Activated CD4-positive, alpha-beta T cell treated with anti-CD3 and anti-CD28 coated beads, Interleukin-2, amount 50 U/mL, for 4 hours (primary cell): ENCODE data around the gene KATNA1.

Experiments used
- DNase-seq, 2 experiments: peaks; one replicate each; pipeline ENCODE4 v3.0.0-alpha.2; 2020

The KATNA1 gene

DNA sequence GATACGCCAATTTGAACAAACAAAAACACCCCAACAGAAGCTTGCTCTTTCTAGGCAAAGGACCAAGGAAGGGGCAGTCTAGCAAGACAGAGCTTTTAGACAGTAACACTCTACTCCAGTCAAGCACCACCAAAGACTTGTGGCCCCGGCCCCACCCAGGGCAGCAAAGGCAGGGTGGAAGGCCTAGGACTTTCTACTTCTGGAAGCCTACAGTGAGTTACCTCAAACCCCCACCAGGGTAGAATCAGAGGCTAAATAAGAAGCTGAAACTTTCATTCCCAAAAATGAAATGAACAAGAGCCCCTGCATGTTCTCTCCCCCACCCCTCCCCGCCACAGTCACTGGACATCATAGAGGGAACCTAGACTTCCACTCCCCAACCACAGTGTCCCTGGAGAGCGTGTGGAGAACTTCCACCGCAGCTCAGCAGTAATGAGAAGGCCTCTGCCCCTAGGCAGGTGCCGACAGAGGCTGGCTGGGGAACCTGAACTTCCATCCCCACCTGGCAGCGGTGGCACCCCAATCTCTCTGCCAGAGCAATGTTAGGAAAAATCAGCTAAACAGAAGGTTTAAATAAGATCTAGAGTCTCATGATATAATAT is 40.0 kb downstream of the KATNA1 start:
- DNase-seq = no peak

- DNase-seq = no peak
Observed at GRCh38 chr6:149600508-149600907, 48.0 kb downstream of the KATNA1 start.

GRCh38 chr6:149593408-149593807 is 55.1 kb downstream of the KATNA1 start:
- no peak for DNase-seq

- DNase-seq = no peak
Observed at GRCh38 chr6:149592983-149593382, 55.5 kb downstream of the KATNA1 start.

DNA sequence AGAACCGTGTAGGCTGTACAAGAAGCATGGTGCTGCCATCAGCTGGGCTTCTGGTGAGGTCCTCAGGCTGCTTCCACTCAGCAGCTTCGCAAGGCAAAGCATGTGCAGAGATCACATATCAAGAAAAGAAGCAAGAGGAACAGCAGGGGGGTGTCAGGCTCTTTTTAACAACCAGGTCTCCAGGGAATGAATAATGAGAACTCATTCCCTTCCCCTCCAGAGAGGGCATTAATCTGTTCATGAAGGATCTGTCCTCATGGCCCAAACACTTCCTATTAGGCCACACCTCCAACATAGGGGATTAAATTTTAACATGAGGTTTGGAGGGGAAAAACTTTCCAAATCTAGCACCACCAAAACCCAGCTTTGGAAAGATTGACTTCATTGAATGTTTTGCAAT is 62.4 kb downstream of the KATNA1 start:
- no peak for DNase-seq

GRCh38 chr6:149581349-149581748 is 67.2 kb downstream of the KATNA1 start:
- DNase-seq = no peak

GRCh38 chr6:149580880-149581279 is 67.6 kb downstream of the KATNA1 start:
- no peak for DNase-seq

- DNase-seq = no peak
Observed at GRCh38 chr6:149567945-149568585, 80.4 kb downstream of the KATNA1 start.

DNA sequence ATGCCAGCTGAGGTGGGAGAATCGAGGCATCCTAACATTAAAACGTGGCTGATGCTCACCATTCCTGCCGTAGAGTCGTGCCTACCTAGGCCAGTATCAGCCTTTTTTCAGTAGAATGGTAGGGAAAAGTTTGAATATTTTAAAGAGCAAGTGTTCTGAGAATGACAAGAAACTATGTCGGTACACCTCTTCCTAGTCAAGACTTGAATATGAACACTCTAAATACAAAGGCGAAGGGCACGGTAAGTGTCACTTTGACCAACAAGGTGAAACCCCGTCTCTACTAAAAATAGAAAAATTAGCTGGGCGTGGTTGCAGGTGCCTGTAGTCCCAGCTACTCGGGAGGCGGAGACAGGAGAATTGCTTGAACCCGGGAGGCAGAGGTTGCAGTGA is 81.3 kb downstream of the KATNA1 start:
- DNase-seq = no peak

DNA sequence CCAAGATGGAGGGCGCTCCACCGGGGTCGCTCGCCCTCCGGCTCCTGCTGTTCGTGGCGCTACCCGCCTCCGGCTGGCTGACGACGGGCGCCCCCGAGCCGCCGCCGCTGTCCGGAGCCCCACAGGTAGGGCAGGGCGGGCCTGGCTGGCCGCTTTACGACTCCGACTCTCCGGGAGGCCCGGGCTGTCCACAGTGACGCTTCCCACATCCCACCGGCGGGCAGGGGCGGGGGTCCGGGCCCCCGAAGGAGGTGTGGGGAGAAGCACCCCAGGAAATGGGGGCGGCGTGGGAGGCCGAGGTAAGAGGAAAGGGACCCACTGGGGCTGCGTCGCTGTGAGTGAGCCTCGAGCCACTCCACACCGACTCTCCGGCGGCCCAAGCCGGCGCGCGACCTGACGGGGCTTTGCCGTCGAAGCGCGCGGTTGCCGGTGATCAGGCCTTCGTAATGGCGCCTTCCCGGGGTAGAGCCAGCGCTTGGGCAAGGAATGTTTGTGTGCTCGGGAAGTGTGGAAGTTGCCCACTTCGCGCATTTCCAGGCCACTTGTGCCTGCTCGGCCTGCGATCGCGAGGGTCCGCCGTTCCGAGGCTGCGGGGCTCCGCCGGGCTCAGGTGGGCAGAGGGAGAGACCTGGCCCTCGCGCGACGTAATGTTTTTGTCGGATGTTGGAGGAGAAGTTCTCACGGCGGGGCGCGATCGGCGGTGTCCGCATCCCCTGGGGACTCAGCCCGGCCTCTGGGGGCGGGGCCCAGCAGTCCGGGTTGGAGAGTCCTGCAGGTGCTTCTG is 81.9 kb downstream of the KATNA1 start:
- peak; percentile 55 to 62 for DNase-seq

DNA sequence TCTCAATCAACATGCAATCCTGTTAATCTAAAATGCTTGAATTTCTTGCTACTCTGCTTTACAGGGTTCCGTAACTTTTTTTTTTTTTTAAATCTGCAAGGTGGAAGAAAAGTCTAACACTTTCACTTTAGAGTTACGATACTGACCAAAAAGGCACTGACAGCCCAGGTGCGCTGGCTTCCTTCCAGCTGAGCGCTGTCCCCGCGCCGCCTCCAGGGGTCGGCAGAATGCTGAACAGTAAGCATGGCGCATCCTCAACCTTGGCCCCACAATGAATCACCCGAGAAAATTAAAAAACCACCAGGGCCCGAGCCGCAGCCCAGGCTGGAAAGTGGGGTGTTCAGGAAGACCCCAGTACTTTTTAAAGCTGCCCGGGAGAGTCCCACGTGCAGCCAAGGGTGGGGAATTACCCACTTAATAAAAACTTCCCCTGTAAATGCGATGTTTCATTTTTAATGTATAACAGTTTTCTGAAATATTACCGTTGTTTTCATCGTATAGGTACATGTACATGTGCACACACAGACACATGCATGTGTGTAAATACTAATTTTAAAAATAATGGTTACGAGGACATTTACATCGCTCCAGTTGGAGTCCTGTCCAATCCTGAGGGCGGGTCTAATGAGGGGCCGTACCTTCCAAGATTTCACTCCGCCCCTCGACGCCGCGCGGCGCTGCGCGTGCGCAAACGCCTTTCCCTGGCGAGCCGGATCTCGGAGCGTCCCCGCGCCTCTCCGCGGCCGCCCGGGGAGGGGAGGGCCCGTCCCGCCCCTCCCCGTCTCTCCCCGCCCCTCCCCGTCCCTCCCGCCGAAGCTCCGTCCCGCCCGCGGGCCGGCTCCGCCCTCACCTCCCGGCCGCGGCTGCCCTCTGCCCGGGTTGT is 82.7 kb downstream of the KATNA1 start, which contains the start of gene GINM1:
GINM1 (plus strand) TSS at position 849 of the 883 bp plus-strand sequence. CDS start 40 bp downstream, outside the sequence.
- DNase-seq = peak; percentile 90 to 92

DNA sequence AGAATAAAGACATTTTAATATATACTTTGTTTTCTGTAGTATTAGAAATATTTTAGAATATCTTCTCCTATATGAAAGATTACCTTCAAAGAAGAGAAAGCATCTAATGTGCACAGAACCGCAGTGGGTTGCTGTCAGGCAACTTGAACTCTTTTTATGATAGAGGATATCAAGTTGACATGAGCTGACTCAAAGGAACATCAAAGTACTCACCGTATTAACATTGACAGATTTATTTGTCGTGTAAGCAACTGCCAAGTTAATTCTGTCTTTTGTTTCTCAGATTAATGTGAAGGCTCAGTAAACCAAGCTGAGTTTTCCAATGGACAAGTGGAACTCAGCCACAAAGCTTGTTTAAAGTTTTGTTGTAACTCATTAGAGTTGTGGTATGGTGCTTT is 84.6 kb downstream of the KATNA1 start:
- no peak for DNase-seq

DNA sequence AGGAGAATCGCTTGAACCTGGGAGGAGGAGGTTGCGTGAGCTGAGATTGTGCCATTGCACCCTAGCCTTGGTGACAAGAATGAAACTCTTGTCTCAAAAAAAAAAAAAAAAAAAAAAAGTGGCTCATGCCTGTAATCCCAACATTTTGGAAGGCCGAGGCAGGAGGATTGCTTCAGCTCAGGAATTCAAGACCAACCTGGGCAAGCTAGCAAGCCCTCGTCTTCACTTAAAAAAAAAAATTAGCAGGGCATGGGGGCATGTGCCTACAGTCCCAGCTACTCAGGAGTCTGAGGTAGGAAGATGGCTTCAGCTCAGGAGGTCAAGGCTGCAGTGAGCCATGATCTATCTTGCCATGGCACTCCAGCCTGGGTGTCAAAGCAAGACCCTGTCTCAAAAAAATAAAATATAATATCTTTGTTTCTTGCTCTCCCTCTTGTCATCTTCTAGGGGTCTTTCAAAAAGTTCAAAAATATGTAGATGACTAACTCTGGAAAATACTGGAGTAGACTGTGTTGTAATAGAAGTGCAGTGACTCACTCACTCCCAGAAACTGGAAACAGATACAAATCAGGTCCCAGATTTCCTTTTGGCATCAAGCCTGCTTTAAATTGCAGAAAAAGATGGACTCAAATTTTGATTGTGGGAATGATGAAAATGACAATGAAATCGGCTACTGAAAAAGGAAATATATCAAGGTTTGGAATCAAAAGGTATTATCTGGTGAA is 85.1 kb downstream of the KATNA1 start:
- no peak for DNase-seq

- DNase-seq = no peak
Observed at GRCh38 chr6:149560736-149561135, 87.8 kb downstream of the KATNA1 start.

GRCh38 chr6:149559389-149559788 is 89.1 kb downstream of the KATNA1 start:
- no peak for DNase-seq

DNA sequence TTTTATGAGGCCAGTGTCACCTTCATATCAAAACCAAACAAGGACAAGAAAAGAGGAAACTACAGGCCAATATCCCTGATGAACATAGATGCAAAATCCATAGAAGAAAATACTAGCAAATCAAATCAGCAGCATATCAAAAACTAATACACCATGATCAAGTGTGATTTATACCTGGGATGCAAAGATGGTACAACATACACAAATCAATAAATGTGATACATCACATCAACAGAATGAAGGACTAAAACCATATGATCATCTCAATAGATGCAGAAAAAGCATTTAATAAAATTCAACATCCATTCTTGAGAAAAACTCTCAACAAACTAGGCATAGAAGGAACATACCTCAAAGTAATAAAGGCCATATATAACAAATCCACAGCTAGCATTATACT is 90.5 kb downstream of the KATNA1 start:
- DNase-seq = no peak

DNA sequence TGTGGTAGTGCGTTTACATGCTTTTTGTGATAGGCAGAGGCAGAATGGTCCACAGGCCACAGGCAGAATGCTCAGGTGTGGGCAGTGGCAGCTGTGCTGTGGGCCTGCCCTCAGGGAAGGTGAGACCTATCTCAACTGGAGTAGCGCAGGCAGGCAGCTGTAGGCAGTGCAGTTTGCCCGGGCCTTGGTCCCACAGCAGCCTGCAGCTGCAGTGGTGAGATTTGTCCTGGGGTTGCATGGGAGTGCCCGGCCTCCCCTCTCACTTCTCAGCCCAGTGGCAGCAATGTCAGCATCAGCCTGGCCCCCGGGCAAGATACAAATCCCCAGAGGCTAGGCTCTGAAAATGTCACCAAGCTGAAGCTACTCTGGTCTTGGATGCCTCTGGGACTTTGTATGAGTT is 96.6 kb downstream of the KATNA1 start:
- DNase-seq = no peak

DNA sequence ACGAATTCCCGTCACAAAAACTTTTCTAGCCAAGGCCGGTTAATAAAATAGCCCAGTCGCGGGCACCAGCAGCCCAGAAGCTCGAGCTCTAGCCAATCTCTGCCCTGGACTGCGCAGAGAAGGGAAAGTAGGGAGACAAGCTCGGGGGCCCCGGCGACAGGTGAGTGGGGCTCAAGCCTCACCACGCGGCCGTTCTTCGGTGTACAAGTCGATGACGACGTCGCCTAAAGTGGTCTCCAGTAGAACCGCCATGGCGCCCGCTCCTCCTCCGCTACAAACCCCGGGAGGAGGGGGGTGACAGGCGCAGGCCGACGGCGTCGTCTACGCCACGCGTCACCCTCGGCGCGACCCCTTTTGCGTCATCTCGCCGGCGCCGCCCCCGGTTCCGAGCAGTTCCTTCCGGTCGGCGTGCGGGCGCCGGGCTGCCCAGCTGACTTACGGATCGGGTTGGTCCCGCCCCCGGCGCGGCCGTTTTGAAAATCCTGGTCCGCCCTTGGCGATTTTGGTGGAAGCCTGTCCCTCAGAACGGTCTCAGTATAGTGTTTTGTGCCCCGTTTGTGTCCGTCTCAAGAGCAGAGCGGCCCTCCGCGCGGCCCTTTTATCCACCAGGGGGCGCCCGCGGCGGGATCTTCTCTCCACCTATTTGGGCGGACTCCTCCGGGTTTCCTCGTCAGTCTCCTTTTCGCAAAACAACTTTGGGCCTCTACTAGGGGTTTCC is 102.6 kb downstream of the KATNA1 start, which contains the start of gene PPIL4:
PPIL4 (minus strand) TSS at position 290 of the 718 bp plus-strand sequence; CDS start at position 252, 38 bp downstream.
- DNase-seq = peak; percentile 93 to 95

DNA sequence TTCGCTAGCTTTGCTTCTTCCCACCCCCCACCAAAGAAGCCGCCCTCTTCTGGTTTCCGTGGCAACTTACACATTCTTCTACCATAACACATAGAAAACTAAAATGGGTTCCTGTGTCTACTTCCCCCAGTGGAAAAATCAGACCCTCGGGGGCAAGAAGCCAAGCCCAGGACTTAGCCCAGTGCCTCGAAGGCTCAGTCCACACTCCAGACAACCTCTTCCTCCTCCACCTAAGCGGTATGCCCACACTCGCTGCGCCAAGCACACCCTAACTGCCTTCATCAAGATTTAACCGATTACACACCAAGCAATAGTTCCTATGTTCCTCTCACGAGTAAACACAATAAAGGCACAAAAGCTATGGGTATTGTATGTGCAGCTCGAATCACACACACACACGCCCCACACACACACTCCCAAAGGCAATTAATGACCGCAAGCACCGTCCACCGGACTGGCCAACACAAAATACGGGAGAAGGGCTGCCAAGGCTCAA is 103.2 kb downstream of the KATNA1 start:
- peak; percentile 60 to 61 for DNase-seq
